Activated CD8-positive, alpha-beta T cell treated with anti-CD3 and anti-CD28 coated beads for 36 hours (primary cell): Measurements from ENCODE around the gene TBX4. TPM values are rescaled to one million over a fixed set of nuclear protein-coding genes. Genes with fewer than 3 reads are reported as not detected.

Experiments used
- ATAC-seq: fragments of 200-7000 bp; cut with Tn5 transposase; one replicate; pipeline ENCODE4 v1.10.0; 2021; ENCODE audit warnings: mild to moderate bottlenecking, moderate library complexity
- CTCF ChIA-PET: fragments of 350-600 bp; sonication (Branson Sonifier 250); formaldehyde crosslinking; loops from one replicate; lab custom pipeline; 2021; ENCODE audit warnings: antibody characterized with exemption; lab: Charles Lee
- POLR2A ChIA-PET: fragments of 350-600 bp; sonication (Branson Sonifier 250); formaldehyde crosslinking; loops from one replicate; lab custom pipeline; 2021; ENCODE audit warnings: antibody characterized with exemption; lab: Charles Lee
- DNase-seq: peaks from one replicate; pipeline ENCODE4 v3.0.0-alpha.2; 2020
- H3K27ac Mint-ChIP-seq: one replicate; pipeline ENCODE4 v1.8.0; 2021; ENCODE audit warnings: mild to moderate bottlenecking, mixed read lengths
- H3K27me3 Mint-ChIP-seq: one replicate; pipeline ENCODE4 v1.8.0; 2021; ENCODE audit warnings: mixed read lengths
- H3K36me3 Mint-ChIP-seq: one replicate; pipeline ENCODE4 v1.8.0; 2021; ENCODE audit warnings: low read depth, mixed read lengths
- H3K4me1 Mint-ChIP-seq: one replicate; pipeline ENCODE4 v1.8.0; 2021; ENCODE audit warnings: low read depth, mixed read lengths
- H3K4me3 Mint-ChIP-seq: one replicate; pipeline ENCODE4 v1.8.0; 2021; ENCODE audit warnings: mild to moderate bottlenecking, moderate library complexity, mixed read lengths
- H3K9me3 Mint-ChIP-seq: one replicate; pipeline ENCODE4 v1.8.0; 2021; ENCODE audit warnings: mixed read lengths
- CTCF ChIP-seq: fragments of 200-600 bp; IDR thresholded peaks from one replicate; pipeline ENCODE4 v1.8.0; 2022; ENCODE audit warnings: antibody characterized with exemption, mild to moderate bottlenecking
- intact Hi-C: fragments of 100-400 bp; cut with micrococcal nuclease; formaldehyde crosslinking; loops from one replicate; pipeline ENCODE4 v1.10.0; 2022
- total RNA-seq, 2 experiments: library from RNA; stranded (reverse); gene quantifications; one replicate each; pipeline ENCODE4 v1.2.3, GENCODE V29; 2021

The TBX4 gene
- total RNA-seq, 2 experiments from 2014 or later: not detected

- POLR2A ChIA-PET: no interaction called here
- H3K27me3 Mint-ChIP-seq: peaks cover 23% of the 10 kb centered on the region
- H3K9me3 Mint-ChIP-seq: no peaks in the 10 kb centered on the region
- DNase-seq (peak; percentile 77), ATAC-seq (peak; percentile 72)
- H3K4me3 Mint-ChIP-seq: no peak overlapping the region
- no peaks in the 10 kb centered on the region for H3K36me3 Mint-ChIP-seq
- intact Hi-C loops: no loop called here
- CTCF ChIA-PET: interaction anchor here (0.6 to 1.7 kb wide), 12 partner anchors 8 to 387 kb away, joined by 3 to 7 read pairs (median 3); no protein-coding TSS in a partner anchor
- peaks cover 4% of the 10 kb centered on the region for H3K4me1 Mint-ChIP-seq
- H3K27ac Mint-ChIP-seq: no peak overlapping the region
- peak; percentile 94 for TF ChIP-seq CTCF
These were observed 35.5 kb upstream of the TBX4 start for GRCh38 chr17:61416540-61417363.

- Mint-ChIP-seq H3K36me3 (no peaks in the 10 kb centered on the region), H3K27me3 (peaks cover 30% of the 10 kb centered on the region), H3K4me3 (no peak overlapping the region), H3K9me3 (no peaks in the 10 kb centered on the region), H3K4me1 (peaks cover 4% of the 10 kb centered on the region), H3K27ac (no peak overlapping the region)
- POLR2A ChIA-PET: no interaction called here
- intact Hi-C loops: no loop called here
- ATAC-seq (no peak), DNase-seq (no peak)
- CTCF ChIA-PET: interaction anchor here (1.7 kb wide), 1 partner anchor 8 kb away, joined by 6 read pairs; no protein-coding TSS in a partner anchor
- TF ChIP-seq CTCF: no peak
These were observed 33.8 kb upstream of the TBX4 start for GRCh38 chr17:61418449-61418848.

DNA sequence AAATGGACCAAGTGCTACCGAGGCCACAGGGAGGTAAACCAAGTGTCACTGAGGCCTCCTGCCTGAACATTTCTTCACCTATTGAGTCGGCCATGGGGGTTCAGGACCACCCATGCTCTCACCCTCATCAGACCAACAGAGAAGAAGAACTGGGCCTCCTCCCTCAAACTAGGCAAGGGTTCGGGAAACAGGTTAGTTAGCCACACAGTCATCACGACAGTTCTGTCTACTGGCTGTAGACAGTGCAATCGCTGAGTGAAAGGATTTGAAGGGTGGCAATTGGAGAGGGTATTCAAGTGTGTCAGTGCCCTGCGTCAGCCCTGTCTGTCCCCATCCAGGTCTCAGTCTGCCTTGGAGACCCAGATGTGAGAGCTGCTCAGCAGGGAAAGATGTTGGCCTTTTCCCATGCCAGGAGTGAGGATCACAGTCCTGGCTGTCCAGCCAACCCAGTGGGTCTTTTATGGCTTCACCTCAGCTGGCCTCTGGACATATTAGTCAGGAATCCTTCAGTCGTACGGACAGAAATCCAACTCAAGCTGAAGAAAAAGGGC, 32.7 kb upstream of the TBX4 start:
- no peaks in the 10 kb centered on the region for H3K36me3 Mint-ChIP-seq
- no peak overlapping the region for H3K27ac Mint-ChIP-seq
- ChIA-PET CTCF (interaction anchor here (1.4 kb wide), 1 partner anchor 11 kb away, joined by 3 read pairs; no protein-coding TSS in a partner anchor), POLR2A (no interaction called here)
- DNase-seq (no peak), ATAC-seq (no peak)
- no peaks in the 10 kb centered on the region for H3K9me3 Mint-ChIP-seq
- H3K27me3 Mint-ChIP-seq: peaks cover 29% of the 10 kb centered on the region
- intact Hi-C loops: no loop called here
- TF ChIP-seq CTCF: no peak
- H3K4me1 Mint-ChIP-seq: peaks cover 4% of the 10 kb centered on the region
- H3K4me3 Mint-ChIP-seq: no peak overlapping the region

DNA sequence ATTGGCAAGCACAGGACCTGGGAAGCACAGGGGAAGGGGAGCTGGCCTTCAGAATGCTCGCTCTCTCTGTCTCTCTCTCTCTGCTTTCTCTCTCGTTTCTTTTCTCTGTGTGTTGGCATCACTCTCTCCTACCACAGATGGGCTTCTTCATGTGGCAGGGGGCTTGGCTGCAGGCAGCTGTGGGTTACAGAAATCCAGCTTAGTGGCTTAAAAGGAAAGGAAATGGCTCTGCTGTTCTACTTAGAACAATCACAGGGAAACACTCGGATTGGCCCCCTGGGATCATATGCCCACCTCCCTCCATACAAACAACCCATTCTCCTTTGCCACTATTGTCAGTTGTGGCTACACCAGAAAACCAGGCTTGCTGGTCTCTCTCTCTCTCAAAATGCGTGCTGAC, 32.2 kb upstream of the TBX4 start:
- Mint-ChIP-seq H3K4me3 (no peak overlapping the region), H3K36me3 (no peaks in the 10 kb centered on the region), H3K9me3 (no peaks in the 10 kb centered on the region), H3K4me1 (peaks cover 4% of the 10 kb centered on the region), H3K27me3 (peaks cover 29% of the 10 kb centered on the region), H3K27ac (no peak overlapping the region)
- no peak for ATAC-seq
- ChIA-PET CTCF (interaction anchor here (1.4 kb wide), 1 partner anchor 11 kb away, joined by 3 read pairs; no protein-coding TSS in a partner anchor), POLR2A (no interaction called here)
- intact Hi-C loops: no loop called here
- no peak for DNase-seq
- no peak for TF ChIP-seq CTCF
